OCI-LY1 (cell line): ENCODE measurements around the gene RABEP1.

Experiments
- H2AFZ ChIP-seq: fragments of 200-600 bp; sonication (generic), shearing (Covaris generic); 2 replicates; pipeline ENCODE4 v1.6.0; 2014; ENCODE audit warnings: antibody characterized with exemption, mild to moderate bottlenecking, low read length
- H3F3A ChIP-seq: fragments of 200-600 bp; sonication (generic), shearing (Covaris generic); 2 replicates; pipeline ENCODE4 v1.6.0; 2014; ENCODE audit warnings: mild to moderate bottlenecking, antibody characterized with exemption, low read length, moderate library complexity; ENCODE audit not compliant: insufficient read depth
- H3K27ac ChIP-seq: fragments of 200-600 bp; sonication (generic); 2 replicates; pipeline ENCODE4 v1.5.1; 2014; ENCODE audit warnings: low read length, mixed run types, mild to moderate bottlenecking, low read depth; ENCODE audit not compliant: poor library complexity, severe bottlenecking
- H3K27me3 ChIP-seq: fragments of 200-600 bp; sonication (generic); 2 replicates; pipeline ENCODE4 v1.6.0; 2014; ENCODE audit warnings: antibody characterized with exemption, mild to moderate bottlenecking, low read length, moderate library complexity; ENCODE audit not compliant: insufficient read depth
- H3K36me3 ChIP-seq: fragments of 200-600 bp; sonication (generic); 2 replicates; pipeline ENCODE4 v1.6.1; 2014; ENCODE audit warnings: mild to moderate bottlenecking, antibody characterized with exemption, low read length, moderate library complexity, mixed read lengths; ENCODE audit not compliant: insufficient read depth
- H3K4me1 ChIP-seq: fragments of 200-600 bp; sonication (generic); 2 replicates; pipeline ENCODE4 v1.5.1; 2014; ENCODE audit warnings: mild to moderate bottlenecking, low read length, moderate library complexity; ENCODE audit not compliant: insufficient read depth, severe bottlenecking
- H3K4me2 ChIP-seq: fragments of 200-600 bp; sonication (generic), shearing (Covaris generic); 2 replicates; pipeline ENCODE4 v1.6.1; 2014; ENCODE audit warnings: low read length
- H3K4me3 ChIP-seq: fragments of 200-600 bp; sonication (generic); 2 replicates; pipeline ENCODE4 v1.5.1; 2014; ENCODE audit warnings: low read length, low read depth, mild to moderate bottlenecking, mixed read lengths; ENCODE audit not compliant: poor library complexity, severe bottlenecking
- H3K79me2 ChIP-seq: fragments of 200-600 bp; shearing (Covaris generic); 2 replicates; pipeline ENCODE4 v1.6.1; 2016; ENCODE audit warnings: mixed run types, low read length, mixed read lengths; ENCODE audit not compliant: insufficient read depth
- H3K9ac ChIP-seq: fragments of 200-600 bp; sonication (generic), shearing (Covaris generic); 2 replicates; pipeline ENCODE4 v1.6.1; 2014; ENCODE audit warnings: mild to moderate bottlenecking, low read length, mixed read lengths
- H3K9me2 ChIP-seq: fragments of 200-600 bp; sonication (generic), shearing (Covaris generic); 2 replicates; pipeline ENCODE4 v1.6.1; 2014; ENCODE audit warnings: low read depth, mild to moderate bottlenecking, low read length, mixed read lengths
- H3K9me3 ChIP-seq: fragments of 200-600 bp; shearing (Covaris generic); 2 replicates; pipeline ENCODE4 v1.6.1; 2014; ENCODE audit warnings: low read length, mixed read lengths
- H4K20me1 ChIP-seq: fragments of 200-600 bp; sonication (generic), shearing (Covaris generic); 2 replicates; pipeline ENCODE4 v1.6.0; 2016; ENCODE audit warnings: mild to moderate bottlenecking, low read length; ENCODE audit not compliant: insufficient read depth
- EZH2 ChIP-seq: fragments of 200-600 bp; sonication (generic), shearing (Covaris generic); IDR thresholded peaks from 2 replicates; pipeline ENCODE4 v1.8.0; 2017; ENCODE audit warnings: borderline replicate concordance, mixed run types, mild to moderate bottlenecking, antibody characterized with exemption, low read length, moderate library complexity, mixed read lengths
- TF ChIP-seq, protein P1 (sequence below): fragments of 200-600 bp; sonication (generic), shearing (Covaris generic); IDR thresholded peaks from 2 replicates; pipeline ENCODE4 v1.5.1; 2017; ENCODE audit warnings: mild to moderate bottlenecking, antibody characterized with exemption, low read length, moderate library complexity, mixed read lengths

Gene RABEP1

GRCh38 chr17:5364696-5365095 is 82.6 kb downstream of the RABEP1 start:
- Histone ChIP-seq H4K20me1 (no peaks in the 10 kb centered on the region), H3K4me2 (no peak overlapping the region), H2AFZ (no peak overlapping the region), H3K36me3 (peaks cover 86% of the 10 kb centered on the region), H3K9me2 (no peaks in the 10 kb centered on the region), H3K9me3 (no peaks in the 10 kb centered on the region), H3K4me3 (no peak overlapping the region), H3K79me2 (no peaks in the 10 kb centered on the region), H3K27ac (no peak overlapping the region), H3K4me1 (no peaks in the 10 kb centered on the region), H3K9ac (no peak overlapping the region), H3F3A (no peaks in the 10 kb centered on the region; the same call in 1 of the 2 replicates), H3K27me3 (no peaks in the 10 kb centered on the region)
- TF ChIP-seq, protein P1, sequence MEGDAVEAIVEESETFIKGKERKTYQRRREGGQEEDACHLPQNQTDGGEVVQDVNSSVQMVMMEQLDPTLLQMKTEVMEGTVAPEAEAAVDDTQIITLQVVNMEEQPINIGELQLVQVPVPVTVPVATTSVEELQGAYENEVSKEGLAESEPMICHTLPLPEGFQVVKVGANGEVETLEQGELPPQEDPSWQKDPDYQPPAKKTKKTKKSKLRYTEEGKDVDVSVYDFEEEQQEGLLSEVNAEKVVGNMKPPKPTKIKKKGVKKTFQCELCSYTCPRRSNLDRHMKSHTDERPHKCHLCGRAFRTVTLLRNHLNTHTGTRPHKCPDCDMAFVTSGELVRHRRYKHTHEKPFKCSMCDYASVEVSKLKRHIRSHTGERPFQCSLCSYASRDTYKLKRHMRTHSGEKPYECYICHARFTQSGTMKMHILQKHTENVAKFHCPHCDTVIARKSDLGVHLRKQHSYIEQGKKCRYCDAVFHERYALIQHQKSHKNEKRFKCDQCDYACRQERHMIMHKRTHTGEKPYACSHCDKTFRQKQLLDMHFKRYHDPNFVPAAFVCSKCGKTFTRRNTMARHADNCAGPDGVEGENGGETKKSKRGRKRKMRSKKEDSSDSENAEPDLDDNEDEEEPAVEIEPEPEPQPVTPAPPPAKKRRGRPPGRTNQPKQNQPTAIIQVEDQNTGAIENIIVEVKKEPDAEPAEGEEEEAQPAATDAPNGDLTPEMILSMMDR: no peak
- TF ChIP-seq EZH2: no peak

GRCh38 chr17:5365831-5366230 is 83.7 kb downstream of the RABEP1 start:
- no peaks in the 10 kb centered on the region for H3K27me3 ChIP-seq
- H3K9ac ChIP-seq: no peak overlapping the region
- H3K4me3 ChIP-seq: no peak overlapping the region
- no peaks in the 10 kb centered on the region for H3K4me1 ChIP-seq
- no peak overlapping the region for H2AFZ ChIP-seq
- peaks cover 88% of the 10 kb centered on the region for H3K36me3 ChIP-seq
- TF ChIP-seq, protein P1: no peak
- TF ChIP-seq EZH2: no peak
- no peaks in the 10 kb centered on the region; the same call in 1 of the 2 replicates for H3F3A ChIP-seq
- no peaks in the 10 kb centered on the region for H3K9me2 ChIP-seq
- no peaks in the 10 kb centered on the region for H4K20me1 ChIP-seq
- no peak overlapping the region for H3K4me2 ChIP-seq
- H3K27ac ChIP-seq: no peak overlapping the region
- H3K79me2 ChIP-seq: no peaks in the 10 kb centered on the region
- no peaks in the 10 kb centered on the region for H3K9me3 ChIP-seq

DNA sequence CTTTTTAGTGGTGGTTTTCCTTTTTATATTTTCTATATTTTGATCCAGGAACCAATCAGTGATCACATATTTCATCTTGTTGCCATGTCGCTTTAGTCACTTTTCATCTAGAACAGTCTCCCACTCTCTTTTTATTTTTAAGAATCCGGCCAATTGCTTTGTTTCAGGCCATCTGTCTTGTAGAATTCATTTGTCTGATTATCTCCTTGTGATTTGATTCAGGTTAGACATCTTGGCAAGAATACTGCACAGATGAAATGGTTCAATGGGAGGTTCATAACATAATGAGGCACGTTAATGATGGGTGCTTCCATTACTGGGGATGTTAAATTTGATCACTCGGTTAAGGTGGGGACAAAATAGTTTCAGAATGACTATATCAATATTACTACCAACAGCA is 88.3 kb downstream of the RABEP1 start:
- H3K9me2 ChIP-seq: no peaks in the 10 kb centered on the region
- H3K4me3 ChIP-seq: no peak overlapping the region
- peaks cover 11% of the 10 kb centered on the region for H3K4me1 ChIP-seq
- H3F3A ChIP-seq: no peaks in the 10 kb centered on the region
- no peak for TF ChIP-seq EZH2
- TF ChIP-seq, protein P1: no peak
- H3K9me3 ChIP-seq: no peaks in the 10 kb centered on the region
- H2AFZ ChIP-seq: no peak overlapping the region
- no peaks in the 10 kb centered on the region for H3K79me2 ChIP-seq
- no peak overlapping the region for H3K4me2 ChIP-seq
- H3K27ac ChIP-seq: no peak overlapping the region
- no peak overlapping the region for H3K9ac ChIP-seq
- no peaks in the 10 kb centered on the region for H4K20me1 ChIP-seq
- no peaks in the 10 kb centered on the region for H3K27me3 ChIP-seq
- H3K36me3 ChIP-seq: peaks cover 81% of the 10 kb centered on the region
